H1 (cell line): ENCODE data around the gene FRMD5. TPM values are rescaled to one million over a fixed set of nuclear protein-coding genes. Genes with fewer than 3 reads are reported as not detected.

Source experiments
- CTCF ChIA-PET: fragments of 300-600 bp; sonication (Branson Sonifier 250); formaldehyde crosslinking; loops from one replicate; lab custom pipeline; 2021; ENCODE audit not compliant: partially characterized antibody; lab: Charles Lee
- POLR2A ChIA-PET: fragments of 300-600 bp; sonication (Branson Sonifier 250); formaldehyde crosslinking; loops from one replicate; lab custom pipeline; 2021; ENCODE audit warnings: inconsistent platforms; ENCODE audit not compliant: partially characterized antibody; lab: Charles Lee
- DNase-seq, 2 experiments: peaks; one replicate each; pipeline versions ENCODE4 v3.0.0 to v3.0.0-alpha.2; 2010 to 2022; ENCODE audit warnings: low spot score in 2 of 2, low read depth in 1 of 2, mixed read lengths in 1 of 2
- FAIRE-seq: peaks from 2 replicates; lab custom pipeline; 2011; peaks lifted over from hg19 to GRCh38; lab: Jason Lieb, UNC
- H2AFZ ChIP-seq: 2 replicates; pipeline ENCODE4 v1.8.1; 2012; ENCODE audit warnings: low read length, inconsistent platforms
- H2AK5ac ChIP-seq: 2 replicates; pipeline ENCODE4 v1.6.1; 2013; ENCODE audit warnings: low read depth, low read length
- H2BK120ac ChIP-seq: replicated peaks from 2 replicates; pipeline ENCODE3; 2013; ENCODE audit warnings: low read depth, low read length, inconsistent platforms
- H2BK12ac ChIP-seq: 2 replicates; pipeline ENCODE4 v1.6.1; 2013; ENCODE audit warnings: low read depth, low read length
- H2BK15ac ChIP-seq: 2 replicates; pipeline ENCODE4 v1.6.1; 2013; ENCODE audit warnings: low read length
- H2BK20ac ChIP-seq: 2 replicates; pipeline ENCODE4 v1.6.1; 2013; ENCODE audit warnings: low read length
- H2BK5ac ChIP-seq: 2 replicates; pipeline ENCODE4 v1.6.1; 2013; ENCODE audit warnings: low read depth, low read length
- H3K14ac ChIP-seq: 2 replicates; pipeline ENCODE4 v1.6.1; 2013; ENCODE audit warnings: inconsistent platforms; ENCODE audit not compliant: insufficient read length
- H3K18ac ChIP-seq: 2 replicates; pipeline ENCODE4 v1.6.1; 2013; ENCODE audit warnings: low read length; ENCODE audit errors: extremely low read depth
- H3K23ac ChIP-seq: 2 replicates; pipeline ENCODE4 v1.6.1; 2013; ENCODE audit warnings: inconsistent platforms; ENCODE audit not compliant: insufficient read length
- H3K23me2 ChIP-seq: 2 replicates; pipeline ENCODE4 v1.6.1; 2013; ENCODE audit warnings: low read depth, low read length
- H3K27ac ChIP-seq: 2 replicates; pipeline ENCODE4 v1.6.1; 2011; ENCODE audit warnings: low read depth, low read length, inconsistent platforms
- H3K27me3 ChIP-seq, 4 experiments: replicated peaks in 1 of 4; 1 replicate in 1 of 4; 2 replicates in 3 of 4; pipeline versions ENCODE4 v1.6.1 to v1.8.1; 2011 to 2013; ENCODE audit warnings: low read length in 3 of 4, mild to moderate bottlenecking in 3 of 4, inconsistent platforms in 2 of 4, mixed read lengths in 2 of 4, moderate library complexity in 1 of 4; ENCODE audit not compliant: control insufficient read depth in 3 of 4, insufficient read depth in 3 of 4; ENCODE audit errors: extremely low read depth in 1 of 4
- H3K36me3 ChIP-seq, 4 experiments: 2 replicates each; pipeline versions ENCODE4 v1.6.1 to v1.8.1; 2011 to 2013; ENCODE audit warnings: mild to moderate bottlenecking in 4 of 4, low read length in 3 of 4, moderate library complexity in 2 of 4, control low read depth in 1 of 4, inconsistent platforms in 1 of 4; ENCODE audit not compliant: insufficient read depth in 4 of 4, control insufficient read depth in 2 of 4
- H3K4ac ChIP-seq: replicated peaks from 2 replicates; pipeline ENCODE3; 2013; ENCODE audit warnings: low read length, low read depth, mixed read lengths, inconsistent platforms; ENCODE audit not compliant: insufficient read length
- H3K4me1 ChIP-seq, 4 experiments: replicated peaks in 1 of 4; 1 replicate in 1 of 4; 2 replicates in 3 of 4; pipeline versions ENCODE4 v1.6.1 to v1.8.1; 2011 to 2013; ENCODE audit warnings: low read length in 3 of 4, inconsistent platforms in 2 of 4, mixed read lengths in 1 of 4; ENCODE audit not compliant: insufficient read depth in 4 of 4, control insufficient read depth in 3 of 4
- H3K4me2 ChIP-seq, 2 experiments: 2 replicates each; pipeline versions ENCODE4 v1.6.1 to v1.8.1; 2011 to 2013; ENCODE audit warnings: low read depth in 2 of 2, low read length in 2 of 2, control low read depth in 1 of 2, inconsistent platforms in 1 of 2, mild to moderate bottlenecking in 1 of 2; ENCODE audit not compliant: insufficient read depth in 1 of 2
- H3K4me3 ChIP-seq, 4 experiments: fragments of 200-600, 300-600 bp in 1 of 4; sonication (generic), shearing (Covaris generic), sonication (Bioruptor Twin) in 1 of 4; 2 replicates each; pipeline versions ENCODE4 v1.5.1 to v1.8.1; 2011 to 2016; ENCODE audit warnings: low read length in 4 of 4, low read depth in 3 of 4, control low read depth in 2 of 4, inconsistent platforms in 2 of 4, mild to moderate bottlenecking in 2 of 4, mixed read lengths in 1 of 4, moderate library complexity in 1 of 4; ENCODE audit not compliant: insufficient read depth in 2 of 4; ENCODE audit errors: extremely low read depth in 1 of 4
- H3K56ac ChIP-seq: replicated peaks from 2 replicates; pipeline ENCODE3; 2013; ENCODE audit warnings: low read depth, mild to moderate bottlenecking, mixed read lengths, low read length, inconsistent platforms; ENCODE audit not compliant: insufficient read length
- H3K79me1 ChIP-seq: 2 replicates; pipeline ENCODE4 v1.6.1; 2013; ENCODE audit warnings: low read depth, low read length, control low read depth
- H3K79me2 ChIP-seq, 2 experiments: 2 replicates each; pipeline versions ENCODE4 v1.6.1 to v1.8.1; 2012 to 2013; ENCODE audit warnings: low read length in 2 of 2, mild to moderate bottlenecking in 2 of 2, inconsistent platforms in 1 of 2; ENCODE audit not compliant: insufficient read depth in 2 of 2, control insufficient read depth in 1 of 2
- H3K9ac ChIP-seq, 4 experiments: replicated peaks in 1 of 4; 1 replicate in 1 of 4; 2 replicates in 3 of 4; pipeline versions ENCODE4 v1.6.1 to v1.8.1; 2011 to 2013; ENCODE audit warnings: low read depth in 3 of 4, low read length in 3 of 4, control low read depth in 2 of 4, mild to moderate bottlenecking in 2 of 4, moderate library complexity in 2 of 4, inconsistent platforms in 1 of 4; ENCODE audit errors: extremely low read depth in 1 of 4
- H3K9me3 ChIP-seq, 2 experiments: 2 replicates each; pipeline versions ENCODE4 v1.6.1 to v1.8.1; 2012 to 2013; ENCODE audit warnings: mild to moderate bottlenecking in 2 of 2, moderate library complexity in 2 of 2, control low read depth in 1 of 2, inconsistent platforms in 1 of 2, low read depth in 1 of 2, low read length in 1 of 2, mixed read lengths in 1 of 2; ENCODE audit not compliant: insufficient read depth in 2 of 2
- H4K20me1 ChIP-seq, 2 experiments: replicated peaks in 1 of 2; 2 replicates each; pipeline versions ENCODE3 to v1.8.1; 2011 to 2013; ENCODE audit warnings: inconsistent platforms in 2 of 2, low read length in 2 of 2, mild to moderate bottlenecking in 1 of 2; ENCODE audit not compliant: insufficient read depth in 2 of 2, control insufficient read depth in 1 of 2
- H4K5ac ChIP-seq: 2 replicates; pipeline ENCODE4 v1.6.1; 2013; ENCODE audit warnings: low read length, low read depth, mixed read lengths, inconsistent platforms; ENCODE audit not compliant: insufficient read length
- H4K8ac ChIP-seq: 2 replicates; pipeline ENCODE4 v1.8.0; 2013; ENCODE audit warnings: mild to moderate bottlenecking, moderate library complexity, low read length, inconsistent platforms; ENCODE audit not compliant: insufficient read depth; ENCODE audit errors: extremely low read depth
- H4K91ac ChIP-seq: replicated peaks from 2 replicates; pipeline ENCODE3; 2013; ENCODE audit warnings: low read length, mixed read lengths, inconsistent platforms; ENCODE audit not compliant: insufficient read length
- CREB1 ChIP-seq: IDR thresholded peaks from 2 replicates; pipeline ENCODE4 v1.6.1; 2012; ENCODE audit warnings: inconsistent platforms
- EZH2 ChIP-seq: fragments of 200-600 bp; sonication (generic); IDR thresholded peaks from 2 replicates; pipeline ENCODE4 v1.7.1; 2012; ENCODE audit warnings: low read depth, mild to moderate bottlenecking, moderate library complexity, low read length, inconsistent platforms; ENCODE audit not compliant: severe bottlenecking
- FOSL1 ChIP-seq: IDR thresholded peaks from 2 replicates; pipeline ENCODE4 v1.6.1; 2011; ENCODE audit warnings: mild to moderate bottlenecking, low read depth, low read length, moderate library complexity; ENCODE audit not compliant: insufficient read depth
- SP2 ChIP-seq: IDR thresholded peaks from 2 replicates; pipeline ENCODE4 v1.6.1; 2012; ENCODE audit warnings: mild to moderate bottlenecking, low read length, inconsistent platforms
- TAF1 ChIP-seq: IDR thresholded peaks from 2 replicates; pipeline ENCODE4 v1.6.1; 2011; ENCODE audit warnings: mild to moderate bottlenecking, low read depth, low read length
- WGBS, 2 experiments: shearing (Covaris generic) in 1 of 2; methylation state at CpG; one replicate each; pipeline versions ENCODE4 v1.1.6 to v1.1.7; 2013 to 2015; ENCODE audit warnings: low lambda C conversion rate in 2 of 2, mixed read lengths in 2 of 2, inconsistent platforms in 1 of 2, low coverage in 1 of 2, missing lambda C conversion rate in 1 of 2; ENCODE audit not compliant: insufficient replicate concordance in 2 of 2, insufficient coverage in 1 of 2, insufficient read length in 1 of 2; ENCODE audit errors: extremely low coverage in 1 of 2, missing lambda C conversion rate in 1 of 2; 5-methylcytosine and 5-hydroxymethylcytosine counted together
- polyA plus RNA-seq, 7 experiments: library from polyadenylated mRNA; depleted of rRNA in 3 of 7; stranded (reverse) in 5 of 7; unstranded in 2 of 7; fragments of >200 nt in 5 of 7; fragments of 200-250 nt in 2 of 7; gene quantifications; 1 replicate in 5 of 7; 2 replicates in 1 of 7; 4 replicates in 1 of 7; pipeline versions ENCODE4 v1.2.1 to v1.2.3, GENCODE V29; 2011 to 2013; ENCODE audit warnings: missing spikeins in 2 of 7, mixed read lengths in 2 of 7
- total RNA-seq: library from RNA; stranded (reverse); fragmentation: NEBNext Ultra II Directional; extraction: Animal tissue kit (Norgen Biotek cat#: 25700); gene quantifications from 2 replicates; pipeline ENCODE4 v1.2.1, GENCODE V29; 2021

FRMD5 gene
- total and polyA plus RNA-seq, 2 of the 8 experiments (the other 6 are each of a cell fraction or from before 2014, with no cell fraction given): 10.1 to 12.6 TPM

DNA sequence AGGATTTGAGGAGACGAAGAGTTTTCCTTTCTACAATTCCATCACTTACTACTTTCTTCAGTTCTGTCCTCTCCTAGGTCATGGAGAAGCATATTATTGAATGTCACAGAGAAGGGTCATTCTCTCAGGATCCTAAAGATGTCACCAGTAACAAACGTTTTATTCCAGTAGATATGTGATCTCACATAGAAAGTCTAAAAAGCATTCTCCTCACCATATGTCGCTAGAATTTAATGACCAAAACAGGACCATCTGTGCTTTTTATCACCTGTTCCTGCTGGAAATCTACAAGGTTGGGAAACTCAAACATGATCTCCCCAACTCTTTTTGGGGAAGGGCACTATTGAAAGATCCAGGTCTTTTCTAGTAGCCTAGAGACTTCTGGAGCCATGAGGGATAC, 24.0 kb upstream of the FRMD5 start:
- H3K27ac ChIP-seq: no peak overlapping the region
- DNase-seq: no peak
- no peak overlapping the region for H3K4ac ChIP-seq
- H2BK5ac ChIP-seq: no peak overlapping the region; the same call in 1 of the 2 replicates
- H3K4me1 ChIP-seq: peaks cover 0 to 5% (median 2%) of the 10 kb centered on the region in 4 experiments; a peak in 2 of 7 replicates
- FAIRE-seq: no peak
- no peak overlapping the region for H3K18ac ChIP-seq
- no peaks in the 10 kb centered on the region for H4K20me1 ChIP-seq
- peak overlapping the region; percentile 95; the same call in 1 of the 2 replicates for H2AFZ ChIP-seq
- H3K4me2 ChIP-seq: no peak overlapping the region
- no peak overlapping the region for H3K23ac ChIP-seq
- H2AK5ac ChIP-seq: no peak overlapping the region
- no peaks in the 10 kb centered on the region for H3K79me2 ChIP-seq
- no peak overlapping the region for H3K4me3 ChIP-seq
- H3K56ac ChIP-seq: no peak overlapping the region
- ChIA-PET CTCF (interaction anchor here (0.6 to 4.5 kb wide), 15 partner anchors 9 to 337 kb away, joined by 3 to 23 read pairs (median 4); no protein-coding TSS in a partner anchor), POLR2A (no interaction called here)
- 78% methylated on average over 3 of the region's 3 CpGs; no CpG with 5 or more reads in 1 of the 2 experiments for WGBS, 2 experiments
- H3K23me2 ChIP-seq: no peaks in the 10 kb centered on the region
- no peaks in the 10 kb centered on the region for H3K79me1 ChIP-seq
- no peak overlapping the region for H4K91ac ChIP-seq
- H2BK12ac ChIP-seq: 0 out of 2 replicates have a peak overlapping the region, but pooled peaks have one; percentile 27
- H2BK20ac ChIP-seq: no peak overlapping the region
- no peak for TF ChIP-seq TAF1
- no peak for TF ChIP-seq FOSL1
- no peak for TF ChIP-seq EZH2
- TF ChIP-seq CREB1: no peak
- TF ChIP-seq SP2: no peak
- H2BK15ac ChIP-seq: no peak overlapping the region
- no peaks in the 10 kb centered on the region for H3K9me3 ChIP-seq
- H4K8ac ChIP-seq: no peak overlapping the region
- H4K5ac ChIP-seq: no peak overlapping the region
- H3K9ac ChIP-seq: no peak overlapping the region
- H3K27me3 ChIP-seq: no peaks in the 10 kb centered on the region
- no peaks in the 10 kb centered on the region for H3K36me3 ChIP-seq
- no peak overlapping the region for H3K14ac ChIP-seq
- H2BK120ac ChIP-seq: no peak overlapping the region
